ENCODE results near the gene RFT1.

Gene RFT1

GRCh38 chr3:53084310-53085001 lies 45.8 kb downstream of the RFT1 start:
- DNase-seq (ENCODE audit: low spot score), result no peak

GRCh38 chr3:53083949-53084309 lies 46.3 kb downstream of the RFT1 start:
- peak; percentile 14 for DNase-seq (ENCODE audit: low spot score)

DNA sequence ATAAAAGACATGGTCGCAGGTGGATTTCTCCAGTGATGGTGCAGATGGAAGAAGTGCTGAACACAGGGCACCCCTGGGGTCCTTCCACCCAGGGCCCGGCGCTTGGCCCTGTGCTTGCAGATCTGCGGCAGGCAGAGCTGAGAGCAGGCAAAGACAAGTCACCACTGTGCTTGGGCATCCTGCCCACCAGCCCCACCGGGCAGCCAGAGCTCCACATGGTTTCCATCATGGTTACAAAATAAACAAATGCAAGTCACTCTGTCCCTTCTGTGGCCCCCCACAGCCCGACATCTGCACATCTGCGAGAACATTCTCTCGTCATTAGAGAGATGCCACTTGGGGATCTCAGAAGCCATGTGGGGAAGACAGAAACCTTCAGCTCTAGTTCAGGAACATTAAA lies 46.7 kb downstream of the RFT1 start:
- DNase-seq (ENCODE audit: low spot score), result peak; percentile 32

DNA sequence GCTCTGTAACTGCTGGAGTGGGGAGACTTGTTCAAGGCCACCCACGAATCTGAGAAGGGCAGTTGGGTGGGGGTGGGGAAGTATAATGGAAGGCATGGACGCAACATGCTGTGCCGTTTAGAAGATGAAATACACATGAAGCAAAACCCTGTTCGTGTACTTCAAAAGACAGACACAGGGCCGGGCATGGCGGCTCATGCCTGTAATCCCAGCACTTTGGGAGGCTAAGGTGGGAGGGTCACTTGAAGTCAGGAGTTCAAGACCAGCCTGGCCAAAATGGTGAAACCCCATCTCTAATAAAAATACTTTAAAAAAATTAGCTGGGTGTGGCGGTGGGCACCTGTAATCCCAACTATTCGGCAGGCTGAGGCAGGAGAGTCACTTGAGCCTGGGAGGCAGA lies 47.5 kb downstream of the RFT1 start:
- no peak for DNase-seq (ENCODE audit: low spot score)

DNA sequence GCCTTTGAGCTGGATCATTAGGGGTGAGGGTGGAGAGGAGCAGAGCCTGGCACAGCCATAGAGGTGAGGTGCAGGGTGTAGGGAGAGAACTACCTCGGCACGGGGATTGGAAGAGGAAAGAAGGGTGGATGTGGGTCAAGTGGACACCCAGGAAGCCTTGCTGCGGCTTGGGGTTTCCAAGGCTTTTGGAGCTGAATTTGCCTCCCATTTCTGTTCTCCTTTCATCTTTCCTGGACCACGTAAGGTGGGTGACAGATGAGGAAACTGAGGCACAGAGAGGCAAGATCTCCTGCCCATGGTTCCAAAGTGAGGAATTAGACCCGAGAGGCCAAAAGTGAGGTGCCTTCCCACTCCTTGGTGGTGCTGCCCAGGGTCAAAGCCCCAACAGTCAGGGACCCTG lies 48.9 kb downstream of the RFT1 start:
- DNase-seq (ENCODE audit: low spot score), result peak; percentile 16

DNA sequence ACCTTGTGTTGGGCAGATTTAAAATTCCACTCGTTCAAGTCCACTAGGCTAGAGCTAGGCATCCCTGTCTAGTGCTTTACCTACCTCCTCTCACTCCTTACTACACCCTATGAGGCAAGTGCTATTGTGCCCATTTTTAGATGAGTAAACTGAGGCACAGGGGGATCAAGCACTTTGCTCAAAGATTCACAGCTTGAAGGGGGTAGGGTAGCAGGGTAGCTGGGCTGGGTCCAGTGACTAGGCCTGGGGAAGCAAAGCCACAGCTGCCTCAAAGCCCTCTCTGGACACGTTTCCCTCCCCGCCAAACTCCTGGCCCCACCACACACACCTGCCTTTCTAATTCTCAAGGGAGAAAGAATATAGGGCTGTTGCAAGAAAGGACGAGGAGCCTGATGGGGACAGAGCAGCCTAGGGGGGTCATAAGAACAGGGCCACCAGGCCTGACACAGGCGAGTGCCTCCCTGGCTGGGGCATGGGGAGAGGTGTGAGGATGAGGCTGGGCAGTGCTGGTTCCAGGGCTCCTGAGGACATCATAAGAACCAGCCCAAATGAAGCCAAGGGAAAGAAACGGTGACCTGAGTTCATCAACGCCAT lies 49.5 kb downstream of the RFT1 start:
- peak; percentile 32 for DNase-seq (ENCODE audit: low spot score)

GRCh38 chr3:53079791-53080555 lies 50.3 kb downstream of the RFT1 start:
- peak; percentile 22 for DNase-seq (ENCODE audit: low spot score)

GRCh38 chr3:53079147-53079546 lies 51.1 kb downstream of the RFT1 start:
- no peak for DNase-seq (ENCODE audit: low spot score)

DNA sequence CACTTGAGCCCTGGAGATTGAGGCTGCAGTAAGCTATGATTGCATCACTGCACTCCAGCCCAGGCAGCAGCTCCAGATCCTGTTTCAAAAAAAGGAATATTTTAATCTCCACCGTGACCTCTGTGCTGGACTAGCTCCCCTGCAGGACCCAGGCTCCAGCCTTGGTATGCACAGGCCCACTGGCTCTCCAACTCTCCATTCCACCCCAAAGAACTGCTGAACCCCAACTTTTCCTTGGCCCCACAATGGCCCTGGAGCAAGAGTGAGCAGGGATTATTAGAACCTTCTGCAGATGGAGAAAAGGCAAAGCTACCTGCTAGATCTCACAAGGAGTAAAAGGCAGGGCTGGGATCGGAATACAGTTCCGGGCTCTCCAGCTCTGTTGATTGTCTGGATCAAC lies 51.6 kb downstream of the RFT1 start:
- DNase-seq (ENCODE audit: low spot score), result no peak

- no peak for DNase-seq (ENCODE audit: low spot score)
Measured at GRCh38 chr3:53077476-53078220, 52.6 kb downstream of the RFT1 start.

GRCh38 chr3:53075743-53076140 lies 54.5 kb downstream of the RFT1 start:
- DNase-seq (ENCODE audit: low spot score), result peak; percentile 39

DNA sequence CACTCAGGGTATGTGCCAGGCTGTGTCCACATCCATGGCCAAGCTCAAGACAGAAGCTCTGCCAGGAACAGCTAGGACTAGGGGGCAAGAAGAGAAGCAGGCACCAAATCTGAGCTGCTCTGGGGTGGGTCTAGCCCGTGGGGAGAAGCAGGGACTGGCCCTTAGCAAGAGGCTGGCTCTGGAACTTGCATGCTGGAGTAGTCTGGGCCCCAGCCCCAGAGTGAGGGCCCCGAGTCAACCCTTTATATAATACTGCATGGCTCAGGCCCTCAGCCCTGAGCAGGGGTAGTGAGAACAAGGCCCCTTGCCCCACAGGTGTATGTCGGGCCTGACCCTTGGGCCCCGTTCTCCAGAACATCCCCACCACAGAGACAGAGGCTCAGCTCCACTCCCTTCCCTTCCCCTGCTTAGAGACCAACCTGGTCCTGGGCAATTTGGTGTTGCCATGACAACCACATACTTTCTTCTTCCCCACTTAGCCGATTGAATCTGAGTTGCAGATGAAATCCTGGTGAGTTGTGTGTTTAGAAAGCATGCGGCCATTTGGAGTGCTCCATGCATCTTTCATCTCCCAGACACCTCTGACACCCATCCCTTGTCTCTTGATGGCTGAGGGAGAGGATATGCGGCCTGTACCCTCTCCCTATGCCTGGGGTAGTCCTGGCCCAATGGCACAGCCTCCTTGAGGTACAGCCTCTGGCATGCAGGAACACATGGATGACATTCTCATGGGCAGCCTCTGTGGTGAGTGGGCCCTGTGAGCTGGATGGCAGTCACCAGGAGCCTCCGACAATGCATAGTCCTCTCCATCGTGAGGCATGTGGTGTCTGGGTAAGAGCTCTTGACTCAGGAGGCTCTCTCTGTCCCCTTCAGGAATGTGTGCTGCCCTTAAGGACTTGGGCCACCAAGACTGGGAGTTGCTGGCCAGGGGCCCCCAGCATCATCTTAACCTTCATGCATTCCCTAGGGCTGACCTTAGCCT lies 55.2 kb downstream of the RFT1 start:
- no peak for DNase-seq (ENCODE audit: low spot score)

GRCh38 chr3:53074366-53074696 lies 55.9 kb downstream of the RFT1 start:
- no peak for DNase-seq (ENCODE audit: low spot score)

DNA sequence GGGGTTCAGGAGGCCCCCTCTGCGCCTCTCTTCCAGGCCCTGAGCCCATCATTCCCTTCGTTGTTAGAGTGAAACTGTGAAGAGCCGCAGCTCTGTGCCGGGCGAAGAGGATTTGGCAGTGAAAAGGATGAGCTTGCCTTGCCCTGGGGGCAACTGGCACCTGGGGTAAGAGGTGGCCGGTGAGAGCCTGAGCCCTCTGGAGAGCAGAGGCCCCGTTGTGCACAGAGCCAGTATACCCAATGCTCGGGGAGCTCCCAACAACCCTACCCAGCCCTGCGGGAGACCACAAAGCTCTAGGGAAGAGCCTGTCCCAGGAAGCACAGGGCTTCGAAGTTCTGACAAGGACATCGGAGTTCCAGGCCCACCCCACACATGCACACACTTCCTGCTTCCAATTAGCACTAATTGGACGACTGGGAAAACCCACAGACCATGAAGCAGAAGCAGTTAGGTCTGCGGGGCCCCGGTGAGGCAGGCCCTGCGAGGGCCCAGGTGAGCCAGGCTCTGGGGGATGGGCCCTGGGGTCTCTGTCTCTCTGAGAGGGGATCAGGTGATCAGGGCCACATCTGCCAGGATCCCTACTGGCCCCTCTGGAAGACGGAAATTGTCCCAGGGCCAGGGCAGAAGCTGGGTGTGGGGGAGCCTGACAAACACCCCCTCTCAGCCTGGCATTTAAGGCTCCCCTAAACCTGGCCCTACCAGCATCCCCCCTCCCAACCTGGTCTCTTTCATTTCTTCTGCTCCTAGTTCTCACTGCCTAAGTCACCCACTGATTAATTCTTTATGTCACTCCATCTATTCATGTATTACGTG lies 56.5 kb downstream of the RFT1 start:
- DNase-seq (ENCODE audit: low spot score), result no peak

- DNase-seq (ENCODE audit: low spot score), result peak; percentile 94
Measured at GRCh38 chr3:53072653-53073552, 57.3 kb downstream of the RFT1 start.

DNA sequence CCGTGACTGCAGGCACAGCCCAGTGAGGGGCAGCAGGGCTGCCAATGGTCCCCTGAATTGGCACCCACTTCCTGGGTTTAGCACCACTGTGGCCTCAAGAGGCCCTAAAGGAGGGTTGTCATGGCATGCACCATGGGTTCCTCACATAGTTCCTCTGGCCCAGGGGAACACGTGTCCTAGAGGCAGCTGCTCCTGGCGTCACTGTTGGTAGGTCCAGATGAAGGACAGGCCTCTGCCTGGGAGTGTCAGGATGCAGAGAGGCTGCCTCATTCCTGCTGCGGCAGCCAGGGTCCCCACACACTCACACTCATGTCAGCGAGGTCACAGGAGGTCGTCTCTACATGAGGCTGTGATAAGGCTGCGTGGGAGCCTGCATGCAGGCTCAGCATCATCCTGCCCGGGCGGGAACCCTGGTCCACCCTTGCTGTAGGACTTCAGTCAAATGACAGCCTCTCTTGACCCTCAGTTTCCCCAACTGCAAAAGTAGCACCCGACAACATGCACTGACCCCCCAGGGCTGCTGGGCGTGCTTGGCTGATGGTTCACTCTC lies 58.3 kb downstream of the RFT1 start:
- no peak for DNase-seq (ENCODE audit: low spot score)

GRCh38 chr3:53069422-53070068 lies 60.7 kb downstream of the RFT1 start:
- peak; percentile 45 for DNase-seq (ENCODE audit: low spot score)

- DNase-seq (ENCODE audit: low spot score), result no peak
Measured at GRCh38 chr3:53068176-53068575, 62.1 kb downstream of the RFT1 start.

- no peak for DNase-seq (ENCODE audit: low spot score)
Measured at GRCh38 chr3:53067567-53067966, 62.7 kb downstream of the RFT1 start.
